H4 (cell line): ENCODE results near the gene SLC2A5. TPM values are rescaled to one million over a fixed set of nuclear protein-coding genes. Genes with fewer than 3 reads are reported as not detected.

Experiments
- DNase-seq: peaks from one replicate; pipeline ENCODE4 v3.0.0-alpha.2; 2015; ENCODE audit warnings: low spot score
- total RNA-seq: library from RNA; depleted of rRNA; stranded (reverse); fragments of >200 nt; shearing (Covaris generic); gene quantifications from 2 replicates; pipeline ENCODE4 v1.2.3, GENCODE V29; 2014

Gene SLC2A5
- total RNA-seq, 1 experiment from 2014 or later, result 1.7 TPM

DNA sequence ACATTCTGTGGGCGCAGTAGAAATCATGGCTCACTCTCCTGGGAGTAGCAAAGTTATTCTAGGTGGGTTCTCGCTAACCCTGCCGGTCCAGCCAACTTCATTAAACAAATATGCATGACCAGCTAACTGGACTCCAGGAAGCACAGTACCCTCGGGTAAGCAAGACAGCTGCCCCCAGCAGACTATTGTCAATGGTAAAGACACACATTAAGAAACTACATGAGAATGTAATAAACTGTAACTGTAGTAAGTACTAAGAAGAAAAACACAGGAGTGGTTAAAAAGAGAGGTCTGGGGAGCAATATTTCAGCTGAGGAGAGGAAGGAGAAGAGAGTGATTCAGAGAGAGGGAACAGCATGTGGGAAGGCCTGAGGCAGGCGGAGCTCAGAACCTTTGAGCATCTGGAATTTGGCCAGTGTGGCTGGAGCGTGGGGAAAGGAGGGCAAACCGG is 7.4 kb downstream of the SLC2A5 start:
- DNase-seq, result no peak

DNA sequence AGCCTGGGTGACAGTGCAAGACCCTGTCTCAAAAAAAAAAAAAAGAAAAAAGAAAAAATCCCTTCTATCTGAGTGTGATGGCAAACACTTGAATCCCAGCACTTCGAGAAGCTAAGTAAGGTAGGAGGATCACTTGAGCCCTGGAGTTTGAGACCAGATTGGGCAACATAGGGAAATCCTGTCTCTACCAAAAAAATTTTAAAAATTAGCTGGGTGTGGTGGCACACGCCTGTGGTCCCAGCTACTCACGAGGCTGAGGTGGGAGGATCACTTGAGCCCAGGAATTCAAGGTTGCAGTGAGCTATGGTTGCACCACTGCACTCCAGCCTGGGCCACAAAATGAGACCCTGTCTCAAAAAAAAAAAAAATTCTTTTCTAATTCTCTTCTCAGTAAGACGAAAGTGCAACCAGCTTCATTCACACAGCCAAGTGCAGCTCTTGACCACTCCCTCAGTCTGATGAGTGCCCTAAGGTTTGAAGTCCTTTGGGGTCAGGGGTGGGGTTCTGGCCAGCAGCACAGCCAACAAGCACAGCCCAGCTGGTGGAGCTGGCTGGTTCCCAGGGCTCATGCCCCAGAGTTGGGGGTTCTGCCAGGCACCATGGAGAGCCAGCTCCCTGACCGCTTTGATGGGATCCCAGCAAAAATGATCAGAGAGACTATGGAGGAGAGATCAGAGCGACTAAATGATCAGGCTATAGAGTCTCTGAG is 8.0 kb downstream of the SLC2A5 start:
- DNase-seq, result no peak

DNA sequence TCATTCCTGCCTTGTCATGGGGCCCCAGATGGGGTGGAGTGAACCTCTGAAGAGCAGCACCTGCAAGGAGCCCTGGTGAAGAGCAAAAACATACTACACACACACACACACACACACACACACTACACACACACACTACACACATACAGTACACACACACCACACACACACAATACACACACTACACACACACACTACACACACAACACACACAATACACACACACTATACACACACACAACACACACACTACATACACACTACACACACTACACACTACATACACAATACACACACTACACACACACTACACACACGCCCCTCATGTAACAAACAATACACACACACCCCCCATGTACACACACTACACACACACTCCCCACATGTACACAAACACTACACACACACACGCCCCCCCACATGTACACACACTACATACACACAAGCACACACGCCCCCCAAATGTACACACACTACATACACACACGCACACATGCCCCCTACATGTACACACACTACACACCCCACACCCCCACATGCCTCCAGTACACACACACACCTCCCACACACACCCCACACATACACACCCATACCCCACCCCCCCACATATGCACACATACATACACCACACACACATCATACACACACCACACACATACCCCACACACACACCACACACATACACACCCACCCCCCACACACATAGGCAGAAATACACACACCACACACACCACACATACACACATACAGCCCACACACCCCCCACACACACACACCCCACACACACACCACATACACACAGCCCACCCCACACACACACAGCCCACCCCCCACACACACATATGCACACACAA is 9.3 kb downstream of the SLC2A5 start:
- no peak for DNase-seq

DNA sequence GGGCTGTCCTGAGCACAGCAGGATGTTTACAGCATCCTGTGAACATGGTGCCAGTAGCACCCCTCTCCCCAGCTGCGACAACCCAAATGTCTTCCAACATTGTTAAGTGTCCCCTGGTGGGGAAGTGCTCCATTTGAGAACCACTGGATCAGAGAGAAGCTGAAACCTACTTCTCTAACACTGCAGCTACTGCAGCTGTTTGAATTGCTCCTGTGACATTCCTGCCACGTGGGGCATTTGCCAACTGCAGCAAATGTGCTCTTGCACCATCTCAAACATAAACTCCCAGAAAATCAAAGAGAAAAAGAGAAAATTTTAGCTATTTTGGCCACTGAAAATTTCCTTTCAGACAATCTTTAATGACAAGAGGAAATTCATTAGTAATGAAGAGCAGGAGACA is 11.0 kb downstream of the SLC2A5 start:
- no peak for DNase-seq

DNA sequence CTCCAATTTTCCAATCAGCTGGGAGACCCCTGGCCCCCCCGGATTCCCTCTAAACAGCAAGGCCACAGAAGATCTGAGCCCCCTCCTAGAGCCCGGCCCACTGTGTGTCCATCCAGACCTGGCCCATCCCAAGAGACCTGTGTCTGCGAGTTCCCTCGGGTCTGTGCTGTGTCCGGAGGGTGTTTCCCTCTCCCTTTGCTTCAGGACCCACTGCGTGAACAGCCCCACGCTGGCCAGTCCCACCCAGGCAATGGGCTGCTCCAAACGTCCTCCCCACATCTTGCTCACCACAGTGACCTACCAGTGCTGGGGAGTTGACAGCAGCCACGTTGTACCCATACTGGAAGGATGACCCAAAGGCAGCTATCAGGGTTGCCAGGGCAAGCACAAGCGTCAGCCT is 11.6 kb downstream of the SLC2A5 start:
- no peak for DNase-seq

DNA sequence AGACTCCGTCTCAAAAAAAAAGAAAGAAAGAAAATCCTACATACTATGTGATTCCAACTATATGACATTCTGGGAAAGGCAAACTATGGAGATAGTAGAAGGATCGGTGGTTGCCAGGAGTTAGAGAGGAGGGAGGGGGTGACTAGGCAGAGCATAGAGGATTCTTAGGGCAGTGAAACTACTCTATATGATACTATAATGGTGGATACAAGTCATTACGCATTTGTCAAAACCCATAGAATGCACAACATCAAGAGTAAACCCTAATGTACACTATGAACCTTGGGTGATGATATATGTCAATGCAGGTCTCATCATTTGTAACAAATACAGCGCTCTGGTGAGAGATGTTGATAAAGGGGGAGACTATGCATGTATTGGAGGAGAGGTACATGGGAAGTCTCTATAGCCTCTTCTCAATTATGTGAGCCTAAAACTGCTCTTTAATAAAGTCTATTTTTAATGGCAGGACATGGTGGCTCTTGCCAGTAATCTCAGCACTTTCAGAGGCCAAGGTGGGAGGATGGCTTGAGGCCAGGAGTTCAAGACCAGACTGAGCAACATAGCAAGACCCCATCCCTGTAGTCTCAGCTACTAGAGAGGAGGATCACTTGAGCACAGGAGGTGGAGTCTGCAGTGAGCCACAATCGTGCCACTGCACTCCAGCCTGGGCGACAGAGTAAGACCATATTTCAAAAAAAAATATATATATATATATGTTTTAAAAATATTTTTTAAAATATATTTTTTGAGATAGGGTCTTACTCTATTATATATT is 17.0 kb downstream of the SLC2A5 start:
- no peak for DNase-seq

DNA sequence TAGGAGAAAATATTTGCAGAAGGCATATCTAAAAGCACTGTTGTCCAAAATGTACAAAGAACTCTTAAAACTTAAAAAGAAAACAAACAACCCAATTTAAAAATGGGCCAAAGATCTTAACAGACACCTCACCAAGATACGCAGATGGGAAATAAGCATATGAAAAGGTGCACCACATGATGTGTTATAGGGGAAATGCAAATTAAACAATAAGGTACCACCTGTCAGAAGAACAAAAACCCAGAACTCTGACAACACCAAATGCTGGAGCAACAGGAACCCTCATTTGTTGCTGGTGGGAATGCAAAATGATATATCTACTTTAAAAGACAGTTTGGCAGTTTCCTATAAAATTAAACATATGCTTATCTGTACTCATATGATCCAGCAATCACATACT is 18.1 kb downstream of the SLC2A5 start:
- no peak for DNase-seq

DNA sequence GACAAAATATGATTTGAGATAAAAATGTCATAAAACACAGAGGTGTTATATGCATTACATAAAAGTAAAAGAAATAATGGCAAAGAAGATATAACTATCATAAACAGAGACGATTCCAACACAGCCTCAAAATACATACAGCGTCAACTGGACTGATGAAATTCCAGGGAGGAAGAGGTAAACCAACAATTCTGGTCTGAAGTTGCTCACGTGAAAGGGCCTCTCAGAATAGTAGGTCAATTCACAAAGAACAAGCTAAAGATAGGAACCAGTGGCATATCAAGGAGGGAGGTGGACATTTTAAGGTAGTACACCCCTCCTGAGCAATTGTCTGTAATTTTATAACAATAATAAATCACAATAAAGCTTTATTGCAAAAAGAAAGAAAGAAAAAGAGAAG is 18.6 kb downstream of the SLC2A5 start:
- DNase-seq, result no peak

DNA sequence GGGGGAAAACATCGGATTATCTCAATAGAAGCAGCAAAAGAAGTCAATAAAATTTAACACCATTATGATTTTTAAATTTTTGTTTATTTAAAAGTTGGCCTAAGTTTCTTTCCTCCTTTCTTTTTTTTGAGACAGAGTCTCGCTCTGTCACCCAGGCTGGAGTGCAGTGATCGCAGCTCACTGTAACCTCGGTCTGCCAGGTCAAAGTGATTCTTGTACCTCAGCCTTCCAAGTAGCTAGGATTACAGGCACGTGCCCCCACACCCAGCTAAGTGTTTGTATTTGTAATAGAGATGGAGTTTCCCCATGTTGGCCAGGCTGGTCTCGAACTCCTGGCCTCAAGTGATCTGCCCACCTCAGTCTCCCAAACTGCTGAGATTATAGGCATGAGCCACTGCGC is 20.9 kb downstream of the SLC2A5 start:
- DNase-seq, result no peak

DNA sequence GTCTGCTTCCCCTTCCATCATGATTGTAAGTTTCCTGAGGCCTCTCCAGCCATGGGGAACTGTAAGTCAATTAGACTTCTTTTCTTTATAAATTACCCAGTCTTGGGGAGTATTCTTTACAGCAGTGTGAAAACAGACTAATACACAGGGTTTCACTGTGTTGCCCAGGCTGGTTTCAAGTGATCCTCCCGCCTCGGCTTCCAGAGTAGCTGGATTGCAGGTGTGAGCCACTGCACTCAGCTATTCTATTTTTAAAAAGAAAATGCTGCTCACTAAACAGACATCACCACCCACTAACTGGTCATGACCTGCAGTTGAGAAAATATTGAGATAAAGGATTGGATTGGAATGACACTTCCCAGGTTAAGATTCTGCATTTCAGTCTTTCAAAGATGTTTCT is 22.4 kb downstream of the SLC2A5 start:
- no peak for DNase-seq

DNA sequence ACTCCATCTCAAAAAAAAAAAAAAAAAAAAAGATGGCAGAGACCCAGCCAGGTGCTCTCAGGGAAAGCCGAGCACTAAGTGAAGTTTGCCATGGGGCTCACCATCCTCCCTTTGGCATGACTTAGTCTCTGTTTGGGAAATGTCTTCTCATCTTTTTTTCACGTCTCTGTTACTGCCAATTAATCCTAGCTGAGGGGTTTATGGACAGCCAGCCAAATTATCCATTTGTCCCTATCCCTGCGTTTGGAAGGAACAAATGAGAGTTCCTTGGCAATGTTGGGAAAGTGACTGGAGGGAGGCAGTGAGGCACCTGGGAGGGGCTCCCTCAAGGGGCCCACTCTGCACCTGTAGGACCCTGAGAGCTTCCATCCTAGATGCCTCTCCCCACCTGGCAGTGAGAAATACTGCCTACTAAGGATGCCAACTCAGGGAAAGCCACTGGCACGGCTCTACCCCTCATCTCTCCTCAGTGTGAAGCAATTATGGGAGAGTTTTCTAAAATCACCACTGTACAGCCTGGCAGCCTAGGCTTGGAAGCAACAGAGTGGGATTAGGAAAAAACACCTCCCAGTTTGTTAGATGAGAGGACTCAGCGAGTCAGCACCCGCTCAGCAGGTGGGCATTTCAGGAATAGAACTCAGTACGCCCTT is 23.4 kb downstream of the SLC2A5 start:
- no peak for DNase-seq

DNA sequence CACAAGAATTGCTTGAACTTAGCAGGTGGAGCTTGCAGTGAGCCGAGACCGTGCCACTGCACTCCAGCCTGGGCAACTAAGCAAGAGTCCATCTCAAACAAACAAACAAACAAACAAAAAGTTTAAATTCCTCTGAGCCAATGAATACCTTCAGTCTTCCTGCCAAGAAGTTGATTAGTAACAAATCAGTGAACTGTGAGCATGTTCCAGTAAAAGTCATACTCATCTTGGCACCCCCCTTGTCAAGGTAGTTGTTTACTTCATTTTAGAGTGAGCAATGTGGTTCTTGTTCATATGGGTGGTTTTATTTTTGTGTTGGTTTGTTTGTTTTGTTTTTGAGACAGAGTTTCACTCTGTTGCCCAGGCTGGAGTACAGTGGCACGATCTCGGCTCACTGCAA is 25.2 kb downstream of the SLC2A5 start:
- no peak for DNase-seq

DNA sequence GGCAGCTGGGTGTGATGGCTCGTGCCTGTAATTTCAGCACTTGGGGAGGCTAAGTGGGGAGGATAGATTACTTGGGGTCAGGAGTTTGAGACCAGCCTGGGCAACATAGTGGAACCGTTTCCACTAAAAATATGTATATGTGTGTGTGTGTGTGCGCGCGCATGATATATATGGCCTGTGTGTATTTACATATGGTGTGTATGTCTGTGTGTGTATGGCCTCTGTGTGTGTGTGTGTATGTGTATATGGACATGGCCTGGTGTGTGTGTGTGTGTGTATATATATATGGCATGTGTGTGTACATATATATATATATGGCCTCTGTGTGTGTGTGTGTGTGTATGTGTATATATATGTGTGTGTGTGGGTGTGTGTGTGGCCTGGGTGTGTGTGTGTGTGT is 27.2 kb downstream of the SLC2A5 start:
- no peak for DNase-seq

DNA sequence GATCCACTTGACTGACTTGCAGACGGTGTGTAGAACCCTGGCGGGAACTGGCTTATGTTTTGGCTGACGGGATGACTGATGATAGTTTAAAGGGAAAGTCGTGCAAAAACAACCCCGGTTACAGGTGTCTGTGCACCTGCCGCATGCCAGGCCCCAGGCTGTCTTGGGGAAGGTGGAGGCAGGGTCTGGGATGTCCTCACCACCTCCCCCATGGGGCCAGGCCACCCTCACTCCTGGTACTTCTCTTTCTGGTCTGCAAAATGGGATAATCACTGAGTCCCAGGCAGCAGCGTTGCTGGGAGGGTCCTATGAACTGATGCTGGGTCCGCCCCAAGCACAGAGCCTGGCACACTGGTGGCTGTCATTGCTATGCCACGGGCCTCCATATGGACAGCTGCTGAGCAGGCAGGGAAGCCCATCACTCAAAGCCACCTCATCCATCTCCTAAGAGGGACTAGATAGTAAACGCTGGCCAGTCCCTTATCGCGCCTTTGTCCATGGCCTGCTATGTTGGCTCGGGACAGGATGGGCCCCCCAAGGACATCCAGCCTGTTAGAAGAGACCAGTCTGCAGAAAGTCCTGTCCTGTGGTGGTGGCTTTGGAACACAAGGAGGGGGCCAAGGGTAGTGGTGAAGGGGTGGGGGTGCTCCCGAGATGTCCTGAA is 28.2 kb downstream of the SLC2A5 start:
- DNase-seq, result no peak

DNA sequence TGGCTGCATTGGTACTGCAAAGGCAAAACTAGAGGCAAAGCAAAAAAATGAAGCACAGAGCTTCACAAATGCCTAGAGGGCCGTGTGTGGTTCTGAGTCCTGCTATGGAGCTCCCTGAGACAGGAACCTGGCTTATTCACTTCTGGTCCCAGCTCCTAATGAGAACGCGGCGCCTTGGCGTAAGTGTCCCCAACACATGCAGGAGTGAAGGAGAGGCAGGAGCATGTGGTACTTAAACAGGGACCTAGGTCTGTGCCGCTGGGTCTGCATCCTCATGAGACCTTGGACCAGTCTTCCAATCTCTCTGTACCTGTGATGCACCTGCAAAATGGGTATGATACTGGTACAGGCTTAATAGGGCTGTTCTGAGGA is 28.8 kb downstream of the SLC2A5 start:
- no peak for DNase-seq

DNA sequence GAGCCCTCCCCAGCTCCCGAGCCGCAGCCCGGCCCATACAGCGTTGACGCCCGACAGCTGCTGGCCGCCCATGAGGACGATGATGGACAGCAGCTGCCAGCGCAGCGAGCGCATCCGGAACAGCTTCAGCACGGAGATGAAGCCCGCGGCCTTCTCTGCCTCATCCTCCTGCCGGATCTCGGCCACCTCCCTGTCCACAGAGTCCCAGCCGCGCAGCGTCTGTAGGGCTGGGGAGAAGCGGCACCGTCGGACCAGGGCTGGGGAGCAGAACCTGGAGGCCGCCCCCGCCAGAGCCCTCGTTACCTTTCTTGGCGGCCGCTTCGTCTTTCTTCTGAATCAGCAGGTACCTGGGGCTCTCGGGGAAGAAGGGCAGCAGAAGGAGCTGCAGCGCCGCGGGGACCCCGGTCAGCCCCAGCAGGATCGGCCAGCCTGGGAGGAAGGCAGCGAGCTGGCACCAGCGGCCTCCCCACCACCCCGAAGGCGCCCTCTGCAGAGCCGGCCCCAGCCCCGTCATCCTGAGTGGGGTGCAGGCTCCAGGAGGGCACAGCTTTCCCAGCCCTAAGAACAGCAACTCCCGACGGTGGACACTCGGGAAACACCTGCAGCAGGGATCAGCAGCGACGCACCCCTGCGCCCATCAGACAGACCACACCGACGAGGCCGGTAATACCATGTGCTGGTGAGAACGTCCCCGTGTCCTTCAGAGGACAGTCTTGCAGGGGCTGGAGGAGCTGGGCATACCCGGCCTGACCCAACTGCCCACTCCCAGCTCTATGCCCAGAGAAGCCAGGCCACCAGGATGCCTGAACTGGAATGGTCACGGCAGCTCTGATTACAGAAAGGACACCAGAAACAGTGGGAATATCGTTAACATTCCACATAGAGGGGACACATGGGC is 29.4 kb downstream of the SLC2A5 start:
- DNase-seq, result no peak

DNA sequence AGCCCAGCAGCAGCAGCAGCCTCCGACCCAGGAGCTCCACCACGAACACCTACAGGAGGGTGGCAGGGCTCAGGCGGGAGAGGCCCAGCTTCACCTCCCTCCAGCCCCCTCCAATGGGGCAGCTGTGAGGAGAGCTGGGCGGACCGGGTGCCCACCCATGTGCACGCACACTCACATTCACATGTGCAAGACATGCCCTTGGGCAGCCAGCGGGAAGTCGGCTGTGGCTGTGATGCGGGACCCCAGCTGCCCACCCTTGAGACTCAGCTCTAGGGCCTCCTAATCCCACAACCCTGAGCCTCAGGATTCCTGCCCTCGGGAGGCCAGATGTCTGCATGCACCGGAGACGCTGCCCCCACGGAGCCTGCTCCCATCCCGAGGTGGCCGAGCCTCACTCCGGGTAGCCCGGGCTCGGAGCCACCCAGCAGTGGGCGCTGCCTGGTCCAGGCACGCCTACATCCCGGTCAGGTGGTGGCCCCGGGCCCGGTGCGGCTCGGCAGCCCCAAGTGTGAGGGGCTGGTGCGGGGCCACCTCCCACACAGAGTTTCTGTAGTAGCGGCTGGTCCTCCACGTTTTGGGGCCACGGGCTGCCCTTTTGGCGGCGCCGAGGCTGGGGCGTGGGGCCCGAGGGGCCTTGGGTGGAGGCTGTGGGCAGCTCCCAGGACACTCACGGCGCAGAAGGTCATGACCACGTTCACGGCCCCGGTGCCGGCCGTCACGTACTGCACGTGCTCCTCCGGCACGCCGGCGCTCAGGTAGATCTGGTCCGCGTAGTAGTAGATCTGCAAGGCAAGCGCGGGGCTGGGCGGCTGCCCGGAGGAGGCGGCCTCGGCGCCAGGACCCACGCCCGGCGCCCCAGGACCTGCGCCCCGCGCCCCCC is 30.3 kb downstream of the SLC2A5 start:
- DNase-seq, result no peak

DNA sequence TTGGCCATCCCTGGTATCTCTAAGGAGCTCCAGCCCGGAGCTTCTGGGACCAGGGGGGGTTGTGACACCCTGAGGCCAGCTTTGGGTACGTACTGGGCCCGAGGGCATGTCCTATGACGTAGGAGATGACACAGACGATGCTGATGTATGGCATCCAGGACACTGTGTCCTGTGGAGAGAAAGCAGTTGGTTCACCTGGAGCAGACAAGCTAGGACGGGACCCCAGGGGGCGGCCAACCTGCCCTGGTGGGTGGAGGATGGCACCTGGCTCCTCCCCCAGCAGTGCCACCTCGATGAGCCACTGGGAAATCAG is 31.1 kb downstream of the SLC2A5 start:
- no peak for DNase-seq

DNA sequence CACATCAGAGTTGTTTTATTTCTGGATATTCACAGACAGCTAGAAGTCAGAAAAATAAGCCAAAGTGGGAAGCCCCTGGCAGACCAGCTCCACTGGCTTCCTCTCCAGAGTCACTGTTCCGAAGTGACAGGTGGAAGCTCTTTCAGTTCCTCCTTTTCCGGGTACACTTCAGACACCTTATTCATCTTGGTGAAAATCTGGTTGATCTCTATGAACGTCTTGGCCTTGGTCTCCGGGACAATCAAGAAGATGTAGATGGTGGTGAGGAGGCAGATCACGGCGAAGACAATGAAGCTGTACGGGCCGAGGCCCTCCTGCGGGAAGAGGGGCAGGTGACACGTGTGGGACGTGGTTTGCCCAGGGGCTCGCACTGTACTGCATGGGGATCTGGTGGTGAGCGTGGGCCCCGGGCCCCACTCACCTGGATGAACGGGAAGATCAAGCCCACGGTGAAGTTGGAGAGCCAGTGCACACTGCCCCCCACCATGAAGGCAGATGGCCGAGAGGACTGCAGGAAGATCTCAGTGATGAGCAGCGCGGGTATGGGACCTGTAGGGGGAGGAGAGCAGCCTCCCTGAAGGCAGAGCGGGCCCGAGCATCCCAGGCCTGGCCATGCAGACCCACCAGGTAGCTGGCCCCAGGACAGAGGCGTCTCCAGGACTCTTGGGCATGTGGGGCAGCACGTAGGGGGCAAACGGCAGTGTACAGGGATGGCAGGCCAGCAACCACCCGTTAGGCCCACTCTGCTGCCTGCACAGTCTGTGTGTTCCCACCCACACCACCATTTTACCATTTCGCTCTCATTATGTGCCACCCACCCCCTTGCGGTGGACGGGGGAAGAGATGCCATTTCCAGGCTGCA is 31.7 kb downstream of the SLC2A5 start:
- DNase-seq, result no peak
